GM12878 (cell line): ENCODE measurements around the gene TRIM23. TPM values are rescaled to one million over a fixed set of nuclear protein-coding genes. Genes with fewer than 3 reads are reported as not detected.
"Not testable (repeated sequence)": the region's sequence is repeated elsewhere in the genome, so short reads cannot be mapped to it uniquely, and the experiment has no call there.

Experiments
- ATAC-seq: fragments of 200-7000 bp; cut with Tn5 transposase; 3 replicates; pipeline ENCODE4 v1.9.1; 2020; ENCODE audit warnings: mild to moderate bottlenecking, moderate library complexity
- BruUV-seq: library from RNA; stranded (reverse); fragments of 400-500 nt; replicated peaks from 2 replicates; lab custom pipeline; 2021; lab: Mats Ljungman, UMichigan
- CTCF ChIA-PET: fragments of 300-600 bp; sonication (Branson Sonifier 250); formaldehyde crosslinking; extraction: SDS; loops from one replicate; lab custom pipeline; 2021; ENCODE audit warnings: inconsistent platforms; lab: Yijun Ruan, JAX
- POLR2A ChIA-PET: fragments of 350-600 bp; formaldehyde crosslinking; extraction: SDS; loops from one replicate; lab custom pipeline; 2021; ENCODE audit warnings: inconsistent platforms; lab: Charles Lee
- RAD21 ChIA-PET: fragments of 300-600 bp; sonication (Branson Sonifier 250); formaldehyde crosslinking; loops from one replicate; lab custom pipeline; 2023; ENCODE audit warnings: antibody characterized with exemption; ENCODE audit not compliant: unreplicated experiment; lab: Charles Lee
- SMC1A ChIA-PET: fragments of 300-600 bp; sonication (Branson Sonifier 250); formaldehyde crosslinking; loops from one replicate; lab custom pipeline; 2023; ENCODE audit not compliant: unreplicated experiment, uncharacterized antibody; lab: Charles Lee
- DNase-seq: peaks from one replicate; pipeline ENCODE4 v3.0.0-alpha.2; 2011; ENCODE audit warnings: low read depth, low spot score
- FAIRE-seq: peaks from 3 replicates; lab custom pipeline; 2011; peaks lifted over from hg19 to GRCh38; lab: Jason Lieb, UNC
- H2AFZ ChIP-seq: 2 replicates; pipeline ENCODE4 v1.6.0; 2011; ENCODE audit warnings: low read depth, low read length, control low read depth; ENCODE audit not compliant: control insufficient read depth
- H3K27ac ChIP-seq: 2 replicates; pipeline ENCODE4 v1.5.1; 2011; ENCODE audit warnings: control low read depth; ENCODE audit not compliant: control insufficient read depth, insufficient read depth
- H3K27me3 ChIP-seq, 2 experiments: replicated peaks in 1 of 2; 2 replicates each; pipeline versions ENCODE4 v1.6.0 to v1.6.1; 2011; ENCODE audit warnings: low read length in 1 of 2; ENCODE audit not compliant: control insufficient read depth in 2 of 2, insufficient read depth in 2 of 2
- H3K36me3 ChIP-seq, 2 experiments: 2 replicates each; pipeline ENCODE4 v1.5.1; 2011; ENCODE audit warnings: low read length in 1 of 2; ENCODE audit not compliant: control insufficient read depth in 2 of 2, insufficient read depth in 2 of 2
- H3K4me1 ChIP-seq: 2 replicates; pipeline ENCODE4 v1.6.1; 2011; ENCODE audit warnings: mild to moderate bottlenecking, low read length, moderate library complexity, mixed read lengths; ENCODE audit not compliant: control insufficient read depth, insufficient read depth
- H3K4me2 ChIP-seq: 2 replicates; pipeline ENCODE4 v1.6.0; 2011; ENCODE audit warnings: control low read depth; ENCODE audit not compliant: control insufficient read depth, insufficient read depth
- H3K4me3 ChIP-seq: fragments of 200-600 bp; sonication (generic); 2 replicates; pipeline ENCODE4 v1.5.1; 2016
- H3K79me2 ChIP-seq: 2 replicates; pipeline ENCODE4 v1.6.0; 2011; ENCODE audit warnings: low read length; ENCODE audit not compliant: control insufficient read depth, insufficient read depth
- H3K9ac ChIP-seq: 2 replicates; pipeline ENCODE4 v1.8.0; 2011; ENCODE audit warnings: low read length, control low read depth, mixed read lengths; ENCODE audit not compliant: control insufficient read depth, insufficient read depth
- H3K9me3 ChIP-seq: replicated peaks from 3 replicates; pipeline ENCODE4 v1.5.1; 2011; ENCODE audit warnings: mild to moderate bottlenecking, low read length; ENCODE audit not compliant: control insufficient read depth, insufficient read depth
- H4K20me1 ChIP-seq: 2 replicates; pipeline ENCODE4 v1.6.0; 2011; ENCODE audit not compliant: control insufficient read depth, insufficient read depth
- ELK1 ChIP-seq: IDR thresholded peaks from 2 replicates; pipeline ENCODE4 v1.6.1; 2012; ENCODE audit warnings: low read depth, low read length, improper control_type of control experiment
- ESRRA ChIP-seq: IDR thresholded peaks from 2 replicates; pipeline ENCODE4 v1.6.1; 2012; ENCODE audit warnings: mild to moderate bottlenecking, low read length, improper control_type of control experiment
- NFYA ChIP-seq: IDR thresholded peaks from 2 replicates; pipeline ENCODE4 v1.6.1; 2011; ENCODE audit warnings: low read depth, mild to moderate bottlenecking, low read length, improper control_type of control experiment, borderline replicate concordance
- PAX5 ChIP-seq: IDR thresholded peaks from 2 replicates; pipeline ENCODE4 v1.6.1; 2011; ENCODE audit warnings: low read depth, low read length, borderline replicate concordance
- PBX3 ChIP-seq: IDR thresholded peaks from 2 replicates; pipeline ENCODE4 v1.6.1; 2011; ENCODE audit warnings: mild to moderate bottlenecking, low read depth, low read length, moderate library complexity; ENCODE audit not compliant: insufficient replicate concordance
- PRDM15 ChIP-seq: fragments of 450-650 bp; formaldehyde crosslinking; IDR thresholded peaks from 2 replicates; pipeline ENCODE4 v1.4.0; 2020; ENCODE audit warnings: mild to moderate bottlenecking, moderate library complexity
- RB1 ChIP-seq: fragments of 450-650 bp; formaldehyde crosslinking; IDR thresholded peaks from 2 replicates; pipeline ENCODE4 v1.6.1; 2017; ENCODE audit warnings: mild to moderate bottlenecking, borderline replicate concordance
- SPI1 ChIP-seq: IDR thresholded peaks from 2 replicates; pipeline ENCODE4 v1.6.1; 2011; ENCODE audit warnings: low read depth, mild to moderate bottlenecking, low read length, moderate library complexity, borderline replicate concordance; ENCODE audit not compliant: insufficient read depth
- WGBS: methylation state at CpG from one replicate; pipeline ENCODE4 v1.1.6; 2016; ENCODE audit warnings: low lambda C conversion rate; ENCODE audit not compliant: insufficient replicate concordance, insufficient coverage; ENCODE audit errors: missing lambda C conversion rate; 5-methylcytosine and 5-hydroxymethylcytosine counted together
- in situ Hi-C: fragments of 300-500 bp; cut with MboI; formaldehyde crosslinking; loops from 9 replicates; pipeline ENCODE4 v1.14.3; 2018; ENCODE audit warnings: mixed read lengths
- intact Hi-C: fragments of 100-400 bp; cut with micrococcal nuclease; formaldehyde crosslinking; loops from one replicate; pipeline ENCODE4 v1.14.2; 2022; ENCODE audit not compliant: unreplicated experiment
- polyA plus RNA-seq, 11 experiments: library from polyadenylated mRNA; depleted of rRNA in 4 of 11; unstranded in 6 of 11; stranded (reverse) in 5 of 11; fragments of >200 nt; fragmentation: Nextera tagmentation in 4 of 11; fragmentation: Illumina TruSeq in 1 of 11; extraction: Ambion mirVana in 4 of 11; extraction: Trizol in 1 of 11; gene quantifications; 1 replicate in 1 of 11; 2 replicates in 10 of 11; pipeline versions ENCODE4 v1.2.1 to v1.2.3, GENCODE V29; 2011 to 2016; ENCODE audit warnings: inconsistent platforms in 2 of 11, missing spikeins in 2 of 11, low read depth in 1 of 11
- total RNA-seq, 4 experiments: library from RNA; depleted of rRNA in 3 of 4; stranded (reverse); fragments of >200 nt in 3 of 4; fragmentation: Illumina TruSeq in 1 of 4; extraction: Trizol in 1 of 4; gene quantifications; 2 replicates each; pipeline versions ENCODE4 v1.2.1 to v1.2.3, GENCODE V29; 2013 to 2021

The TRIM23 gene
- total and polyA plus RNA-seq, 10 of the 15 experiments (the other 5 are each of a cell fraction or from before 2014, with no cell fraction given) = 1.9 to 5.0 (median 2.4) TPM

GRCh38 chr5:65623482-65623881 is 651 bp downstream of the TRIM23 start (continued):
- no peak for TF ChIP-seq PBX3

DNA sequence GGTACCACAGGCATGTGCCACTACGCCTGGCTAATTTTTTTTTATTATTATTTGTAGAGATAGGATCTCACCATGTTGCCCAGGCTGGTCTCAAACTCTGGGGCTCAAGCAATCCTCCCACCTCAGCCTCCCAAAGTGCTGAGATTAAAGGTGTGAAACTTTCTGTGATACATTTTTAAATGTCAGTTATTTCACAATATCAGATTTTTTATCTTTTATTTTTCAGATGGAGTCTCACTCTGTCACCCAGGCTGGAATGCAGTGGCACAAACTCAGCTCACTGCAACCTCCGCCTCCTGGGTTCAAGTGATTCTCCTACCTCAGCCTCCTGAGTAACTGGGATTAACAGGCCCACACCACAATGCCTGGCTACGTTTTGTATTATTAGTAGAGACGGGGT is 2.2 kb downstream of the TRIM23 start:
- H4K20me1 ChIP-seq, FAIRE-seq, H3K36me3 ChIP-seq, H2AFZ ChIP-seq, H3K9me3 ChIP-seq, H3K4me1 ChIP-seq, BruUV-seq, RAD21 ChIA-PET, intact Hi-C loops, H3K9ac ChIP-seq, in situ Hi-C loops, ATAC-seq, DNase-seq, H3K4me3 ChIP-seq, H3K27me3 ChIP-seq, SMC1A ChIA-PET, H3K27ac ChIP-seq: not testable (repeated sequence)
- WGBS = 97% methylated on average over 4 of the region's 4 CpGs
- CTCF ChIA-PET = interaction anchor here (0.7 to 1.6 kb wide), 3 partner anchors 11 to 369 kb away, joined by 3 to 5 read pairs (median 4); no protein-coding TSS in a partner anchor
- POLR2A ChIA-PET = interaction anchor here (0.5 kb wide), 1 partner anchor 296 kb away, joined by 3 read pairs; no protein-coding TSS in a partner anchor
- H3K79me2 ChIP-seq = peaks cover 42% of the 10 kb centered on the region
- peak overlapping the region; percentile 38; the same call in 1 of the 2 replicates for H3K4me2 ChIP-seq

- DNase-seq (no peak), FAIRE-seq (no peak), ATAC-seq (no peak)
- in situ Hi-C loops = no loop called here
- no TSS peak for BruUV-seq
- intact Hi-C loops = no loop called here
- no peak overlapping the region for H2AFZ ChIP-seq
- SMC1A ChIA-PET = interaction anchor here (0.6 to 0.9 kb wide), 3 partner anchors 8 to 16 kb away, joined by 3 read pairs; no protein-coding TSS in a partner anchor
- no peaks in the 10 kb centered on the region; a peak in 1 of 4 replicates for H3K36me3 ChIP-seq
- H3K4me1 ChIP-seq = no peaks in the 10 kb centered on the region
- RAD21 ChIA-PET = no interaction called here
- no peaks in the 10 kb centered on the region for H4K20me1 ChIP-seq
- peaks cover 26% of the 10 kb centered on the region for H3K79me2 ChIP-seq
- H3K9me3 ChIP-seq = no peaks in the 10 kb centered on the region
- no peak overlapping the region for H3K9ac ChIP-seq
- no peaks in the 10 kb centered on the region for H3K27me3 ChIP-seq
- no peak overlapping the region for H3K4me2 ChIP-seq
- WGBS = 88% methylated on average over 4 of the region's 4 CpGs
- CTCF ChIA-PET = no interaction called here
- POLR2A ChIA-PET = no interaction called here
- no peak overlapping the region for H3K4me3 ChIP-seq
- no peak overlapping the region for H3K27ac ChIP-seq
- TF ChIP-seq RB1 (no peak), PRDM15 (CRISPR knock-in tag) (no peak), SPI1 (no peak), ESRRA (no peak), NFYA (no peak), PAX5 (no peak), ELK1 (no peak)
These were observed 4.1 kb downstream of the TRIM23 start for GRCh38 chr5:65620021-65620420.
